GM12892 (cell line): ENCODE results near the gene ZNF581.
A peak's percentile ranks its signal among the peaks of the same experiment; 100 is the strongest.

Experiments used
- DNase-seq: peaks from one replicate; pipeline ENCODE4 v3.0.0; 2011; ENCODE audit not compliant: insufficient read length
- FAIRE-seq: peaks from 2 replicates; lab custom pipeline; 2011; peaks lifted over from hg19 to GRCh38; lab: Jason Lieb, UNC
- POLR2A ChIP-seq: IDR thresholded peaks from 2 replicates; pipeline ENCODE4 v1.6.1; 2011; ENCODE audit warnings: low read depth, low read length, control low read depth
- POLR2AphosphoS5 ChIP-seq: IDR thresholded peaks from 2 replicates; pipeline ENCODE4 v1.6.1; 2011; ENCODE audit warnings: low read depth, low read length, control low read depth
- TAF1 ChIP-seq: IDR thresholded peaks from 2 replicates; pipeline ENCODE4 v1.6.1; 2011; ENCODE audit warnings: low read depth, mild to moderate bottlenecking, control low read depth, low read length, borderline replicate concordance

ZNF581 gene

GRCh38 chr19:55602104-55603001 is 41.1 kb upstream of the ZNF581 start:
- no peak for DNase-seq
- no peak for FAIRE-seq
- no peak for TF ChIP-seq POLR2A
- TF ChIP-seq POLR2AphosphoS5 = no peak
- TF ChIP-seq TAF1 = no peak

GRCh38 chr19:55603115-55603514 is 40.3 kb upstream of the ZNF581 start:
- no peak for TF ChIP-seq POLR2A
- TF ChIP-seq POLR2AphosphoS5 = no peak
- TF ChIP-seq TAF1 = no peak
- DNase-seq = no peak
- FAIRE-seq = no peak

GRCh38 chr19:55603581-55604292 is 39.7 kb upstream of the ZNF581 start:
- FAIRE-seq (no peak), DNase-seq (no peak)
- TF ChIP-seq POLR2AphosphoS5 (no peak), TAF1 (no peak), POLR2A (no peak)

- DNase-seq (peak; percentile 92), FAIRE-seq (peak; percentile 94)
- TF ChIP-seq POLR2A (peak; percentile 17; the same call in 1 of the 2 replicates), POLR2AphosphoS5 (no peak; the same call in 1 of the 2 replicates), TAF1 (no peak)
Observed at GRCh38 chr19:55605207-55605636, 38.2 kb upstream of the ZNF581 start.

- DNase-seq (no peak), FAIRE-seq (peak; percentile 82)
- no peak for TF ChIP-seq POLR2AphosphoS5
- TF ChIP-seq TAF1 = peak; percentile 34; the same call in 1 of the 2 replicates
Observed at GRCh38 chr19:55605637-55606470, 37.6 kb upstream of the ZNF581 start, which contains the start of gene ZNF865. Gene ZNF865, plus strand, starts transcription at chr19:55605647. Its CDS starts 7,972 bp downstream, at chr19:55613619.

GRCh38 chr19:55606471-55606787 is 37.0 kb upstream of the ZNF581 start:
- DNase-seq (no peak), FAIRE-seq (no peak)
- no peak for TF ChIP-seq TAF1
- TF ChIP-seq POLR2A = no peak
- TF ChIP-seq POLR2AphosphoS5 = no peak

GRCh38 chr19:55606817-55607216 is 36.6 kb upstream of the ZNF581 start:
- FAIRE-seq (no peak), DNase-seq (no peak)
- TF ChIP-seq POLR2A = no peak

GRCh38 chr19:55609326-55609725 is 34.1 kb upstream of the ZNF581 start:
- no peak for TF ChIP-seq POLR2A
- TF ChIP-seq POLR2AphosphoS5 = no peak
- no peak for TF ChIP-seq TAF1
- DNase-seq (no peak), FAIRE-seq (no peak)

- no peak for FAIRE-seq
- TF ChIP-seq TAF1 (no peak), POLR2AphosphoS5 (no peak), POLR2A (no peak)
Observed at GRCh38 chr19:55611300-55611982, 32.0 kb upstream of the ZNF581 start.

GRCh38 chr19:55611983-55612645 is 31.3 kb upstream of the ZNF581 start:
- FAIRE-seq = no peak

More at GRCh38 chr19:55611300-55611982, 32.0 kb upstream of the ZNF581 start:
- no peak for DNase-seq

More at GRCh38 chr19:55611983-55612645, 31.3 kb upstream of the ZNF581 start:
- no peak for TF ChIP-seq POLR2A
- TF ChIP-seq POLR2AphosphoS5 = no peak
- TF ChIP-seq TAF1 = no peak
- DNase-seq = no peak
